A549 (cell line): Measurements from ENCODE around the gene ATP1B1. TPM values are rescaled to one million over a fixed set of nuclear protein-coding genes. Genes with fewer than 3 reads are reported as not detected.
A peak's percentile ranks its signal among the peaks of the same experiment; 100 is the strongest.

Source experiments
- ATAC-seq, 2 experiments: fragments of 200-7000 bp in 1 of 2; fragments of >200 bp in 1 of 2; cut with Nextera tagmentation in 1 of 2; cut with Tn5 transposase in 1 of 2; 3 replicates each; pipeline versions ENCODE4 v1.8.0 to v1.9.1; 2018 to 2020; ENCODE audit warnings: mild to moderate bottlenecking in 1 of 2, moderate library complexity in 1 of 2
- CTCF ChIA-PET: fragments of 300-600 bp; sonication (Branson Sonifier 250); formaldehyde crosslinking; extraction: SDS; loops from one replicate; lab custom pipeline; 2021; ENCODE audit warnings: antibody characterized with exemption, inconsistent platforms; lab: Yijun Ruan, JAX
- POLR2A ChIA-PET: fragments of 350-600 bp; formaldehyde crosslinking; extraction: SDS; loops from one replicate; lab custom pipeline; 2021; ENCODE audit warnings: antibody characterized with exemption, inconsistent platforms; lab: Yijun Ruan, JAX
- DNase-seq, 2 experiments: peaks; one replicate each; pipeline versions ENCODE4 v3.0.0 to v3.0.0-alpha.2; 2011 to 2016; ENCODE audit warnings: low read depth in 1 of 2, low spot score in 1 of 2
- FAIRE-seq: peaks from 2 replicates; lab custom pipeline; 2011; peaks lifted over from hg19 to GRCh38; lab: Jason Lieb, UNC
- H3K27ac ChIP-seq, 2 experiments: fragments of >200 bp; sonication (Bioruptor Twin); formaldehyde crosslinking; 3 replicates each; pipeline ENCODE4 v1.5.1; 2016 to 2017
- H3K4me1 ChIP-seq: fragments of >200 bp; sonication (Bioruptor Twin); formaldehyde crosslinking; 3 replicates; pipeline ENCODE4 v1.6.1; 2016
- H3K4me2 ChIP-seq: fragments of >200 bp; sonication (Bioruptor Twin); formaldehyde crosslinking; 3 replicates; pipeline ENCODE4 v1.6.1; 2016
- H3K4me3 ChIP-seq: fragments of >200 bp; sonication (Bioruptor Twin); formaldehyde crosslinking; 3 replicates; pipeline ENCODE4 v1.5.1; 2016
- H3K9me3 ChIP-seq: fragments of >200 bp; sonication (Bioruptor Twin); formaldehyde crosslinking; 3 replicates; pipeline ENCODE4 v1.6.1; 2016
- CBX8 ChIP-seq: fragments of 200-600 bp; sonication (generic); IDR thresholded peaks from 2 replicates; pipeline ENCODE4 v1.6.1; 2016
- CEBPB ChIP-seq, 2 experiments: fragments of >200 bp in 1 of 2; sonication (Bioruptor Twin) in 1 of 2; formaldehyde crosslinking in 1 of 2; IDR thresholded peaks; 2 replicates each; pipeline ENCODE4 v1.6.1; 2012 to 2016
- CHD4 ChIP-seq: fragments of 200-600 bp; sonication (generic); IDR thresholded peaks from 2 replicates; pipeline ENCODE4 v1.6.1; 2016; ENCODE audit warnings: antibody characterized with exemption, mild to moderate bottlenecking, borderline replicate concordance
- EHF ChIP-seq: fragments of 250-450 bp; sonication (Bioruptor Pico); IDR thresholded peaks from 2 replicates; pipeline ENCODE4 v1.5.0; 2020; ENCODE audit warnings: mild to moderate bottlenecking
- EP300 ChIP-seq, 2 experiments: fragments of >200 bp; sonication (Bioruptor Twin); formaldehyde crosslinking; IDR thresholded peaks; 2 replicates in 1 of 2; 3 replicates in 1 of 2; pipeline ENCODE4 v1.6.1; 2016 to 2017
- ESRRA ChIP-seq: fragments of 150-350 bp; IDR thresholded peaks from 2 replicates; pipeline ENCODE4 v1.6.1; 2014; ENCODE audit warnings: mild to moderate bottlenecking, low read length, borderline replicate concordance
- FOSL2 ChIP-seq, 2 experiments: fragments of 450-650 bp in 1 of 2; fragments of >200 bp in 1 of 2; sonication (Bioruptor Twin) in 1 of 2; formaldehyde crosslinking; IDR thresholded peaks; 2 replicates each; pipeline versions ENCODE4 v1.5.0 to v1.6.1; 2016 to 2020; ENCODE audit warnings: mild to moderate bottlenecking in 1 of 2, moderate library complexity in 1 of 2
- GATA3 ChIP-seq: IDR thresholded peaks from 2 replicates; pipeline ENCODE4 v1.6.1; 2012; ENCODE audit warnings: borderline replicate concordance
- HDAC2 ChIP-seq: fragments of 200-600 bp; sonication (generic); IDR thresholded peaks from 2 replicates; pipeline ENCODE4 v1.6.1; 2016
- HOXB13 ChIP-seq: fragments of 250-450 bp; sonication (Bioruptor Pico); IDR thresholded peaks from 2 replicates; pipeline ENCODE4 v1.5.0; 2020; ENCODE audit warnings: low read depth, mild to moderate bottlenecking, moderate library complexity
- HOXB5 ChIP-seq: fragments of 250-450 bp; sonication (Bioruptor Pico); IDR thresholded peaks from 2 replicates; pipeline ENCODE4 v1.5.0; 2020; ENCODE audit warnings: mild to moderate bottlenecking, moderate library complexity
- JUN ChIP-seq, 2 experiments: fragments of >200 bp; sonication (Bioruptor Twin); formaldehyde crosslinking; IDR thresholded peaks; 2 replicates in 1 of 2; 3 replicates in 1 of 2; pipeline ENCODE4 v1.6.1; 2016 to 2017
- JUNB ChIP-seq: fragments of >200 bp; sonication (Bioruptor Twin); formaldehyde crosslinking; IDR thresholded peaks from 2 replicates; pipeline ENCODE4 v1.6.1; 2016
- RAD21 ChIP-seq, 2 experiments: fragments of >200 bp in 1 of 2; sonication (Bioruptor Twin) in 1 of 2; formaldehyde crosslinking in 1 of 2; IDR thresholded peaks in 1 of 2; conservative IDR thresholded peaks in 1 of 2; 2 replicates in 1 of 2; 3 replicates in 1 of 2; pipeline ENCODE4 v1.6.1; 2012 to 2018; ENCODE audit warnings: inconsistent platforms in 1 of 2
- RARB ChIP-seq: fragments of 250-450 bp; sonication (Bioruptor Pico); IDR thresholded peaks from 2 replicates; pipeline ENCODE4 v1.8.0; 2021; ENCODE audit warnings: mild to moderate bottlenecking, moderate library complexity
- REST ChIP-seq: fragments of 200-600 bp; sonication (generic); IDR thresholded peaks from 2 replicates; pipeline ENCODE4 v1.6.1; 2016; ENCODE audit warnings: antibody characterized with exemption, mild to moderate bottlenecking, moderate library complexity
- RFX5 ChIP-seq: fragments of 450-650 bp; IDR thresholded peaks from 2 replicates; pipeline ENCODE4 v1.7.1; 2014; ENCODE audit warnings: antibody characterized with exemption, mild to moderate bottlenecking, moderate library complexity
- SMC3 ChIP-seq: fragments of >200 bp; sonication (Bioruptor Twin); formaldehyde crosslinking; IDR thresholded peaks from 3 replicates; pipeline ENCODE4 v1.6.1; 2018; ENCODE audit warnings: inconsistent platforms
- SREBF2 ChIP-seq: fragments of 450-650 bp; IDR thresholded peaks from 2 replicates; pipeline ENCODE4 v1.6.1; 2014; ENCODE audit warnings: mild to moderate bottlenecking, moderate library complexity
- USF2 ChIP-seq: fragments of 450-650 bp; IDR thresholded peaks from 2 replicates; pipeline ENCODE4 v1.6.1; 2014; ENCODE audit warnings: antibody characterized with exemption
- ZSCAN20 ChIP-seq: fragments of 250-450 bp; sonication (Bioruptor Pico); IDR thresholded peaks from 2 replicates; pipeline ENCODE4 v1.8.0; 2022; ENCODE audit warnings: mild to moderate bottlenecking, moderate library complexity
- WGBS: methylation state at CpG from one replicate; pipeline ENCODE4 v1.1.6; 2017; ENCODE audit errors: missing lambda C conversion rate; 5-methylcytosine and 5-hydroxymethylcytosine counted together
- polyA plus RNA-seq, 4 experiments: library from polyadenylated mRNA; depleted of rRNA in 3 of 4; stranded (reverse); fragments of >200 nt; fragmentation: RNase III in 1 of 4; extraction: RNeasy Plus Mini Kit Qiagen cat#74134 plus additional on column Dnase treatment in 1 of 4; gene quantifications; 2 replicates in 3 of 4; 3 replicates in 1 of 4; pipeline ENCODE4 v1.2.3, GENCODE V29; 2011 to 2017
- TF ChIP-seq, protein P1 (sequence below): fragments of >200 bp; sonication (Bioruptor Twin); formaldehyde crosslinking; IDR thresholded peaks from 3 replicates; pipeline ENCODE4 v1.5.1; 2016
- TF ChIP-seq, protein P2 (sequence below): IDR thresholded peaks from 2 replicates; pipeline ENCODE4 v1.6.1; 2012
- TF ChIP-seq, protein P3 (sequence below): fragments of 250-450 bp; sonication (Bioruptor Pico); IDR thresholded peaks from 2 replicates; pipeline ENCODE4 v1.5.0; 2021; ENCODE audit warnings: mild to moderate bottlenecking, moderate library complexity, borderline replicate concordance
- TF ChIP-seq, protein P4 (sequence below): IDR thresholded peaks from 2 replicates; pipeline ENCODE4 v1.6.1; 2012

The ATP1B1 gene
- polyA plus RNA-seq, 2 of the 4 experiments (the other 2 are of a cell fraction), result 303 to 377 TPM

DNA sequence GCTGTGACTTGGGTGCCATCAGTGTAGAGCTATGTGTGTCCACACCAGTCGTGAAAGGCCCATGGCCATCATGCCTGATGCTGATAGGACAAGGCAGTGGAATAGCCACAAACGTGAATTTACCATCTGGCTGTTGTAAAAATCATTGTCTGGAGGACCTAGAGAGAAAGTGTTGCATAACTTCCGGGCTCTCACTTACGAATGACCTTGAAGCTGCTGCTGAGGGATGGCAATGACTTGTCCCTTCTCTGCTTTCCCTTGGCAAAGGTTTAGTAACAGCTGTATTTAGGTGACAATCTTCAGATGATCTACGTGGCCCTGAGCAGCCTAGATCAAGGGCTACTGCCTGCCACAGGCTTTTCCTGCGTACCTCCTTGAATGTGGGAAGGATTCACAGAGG, 5.8 kb downstream of the ATP1B1 start:
- peak overlapping the region; percentile 98 for H3K4me2 ChIP-seq
- DNase-seq (peak in 1 of 2 experiments; percentile 36), ATAC-seq (no peak), FAIRE-seq (no peak)
- no peaks in the 10 kb centered on the region for H3K9me3 ChIP-seq
- WGBS, result 21% methylated on average over 6 of the region's 6 CpGs
- peak overlapping the region; percentile 92; the same call in 2 of the 3 replicates for H3K4me3 ChIP-seq
- POLR2A ChIA-PET, result no interaction called here
- peaks cover 68% of the 10 kb centered on the region for H3K4me1 ChIP-seq
- peak; percentile 73 to 90 for TF ChIP-seq CEBPB (IDR thresholded peaks at IDR 0.05)
- TF ChIP-seq HDAC2, result no peak
- no peak for TF ChIP-seq JUNB
- TF ChIP-seq, protein P1, sequence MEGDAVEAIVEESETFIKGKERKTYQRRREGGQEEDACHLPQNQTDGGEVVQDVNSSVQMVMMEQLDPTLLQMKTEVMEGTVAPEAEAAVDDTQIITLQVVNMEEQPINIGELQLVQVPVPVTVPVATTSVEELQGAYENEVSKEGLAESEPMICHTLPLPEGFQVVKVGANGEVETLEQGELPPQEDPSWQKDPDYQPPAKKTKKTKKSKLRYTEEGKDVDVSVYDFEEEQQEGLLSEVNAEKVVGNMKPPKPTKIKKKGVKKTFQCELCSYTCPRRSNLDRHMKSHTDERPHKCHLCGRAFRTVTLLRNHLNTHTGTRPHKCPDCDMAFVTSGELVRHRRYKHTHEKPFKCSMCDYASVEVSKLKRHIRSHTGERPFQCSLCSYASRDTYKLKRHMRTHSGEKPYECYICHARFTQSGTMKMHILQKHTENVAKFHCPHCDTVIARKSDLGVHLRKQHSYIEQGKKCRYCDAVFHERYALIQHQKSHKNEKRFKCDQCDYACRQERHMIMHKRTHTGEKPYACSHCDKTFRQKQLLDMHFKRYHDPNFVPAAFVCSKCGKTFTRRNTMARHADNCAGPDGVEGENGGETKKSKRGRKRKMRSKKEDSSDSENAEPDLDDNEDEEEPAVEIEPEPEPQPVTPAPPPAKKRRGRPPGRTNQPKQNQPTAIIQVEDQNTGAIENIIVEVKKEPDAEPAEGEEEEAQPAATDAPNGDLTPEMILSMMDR, result no peak
- TF ChIP-seq USF2, result no peak
- no peak for TF ChIP-seq RARB (CRISPR knock-in tag)
- peak; percentile 8; the same call in 1 of the 2 replicates for TF ChIP-seq ESRRA
- TF ChIP-seq CHD4, result no peak
- H3K27ac ChIP-seq, result peak overlapping the region; percentile 96 to 98
- CTCF ChIA-PET, result interaction anchor here (1.8 to 3.7 kb wide), 4 partner anchors 21 to 673 kb away, joined by 4 to 20 read pairs (median 8); no protein-coding TSS in a partner anchor

GRCh38 chr1:169113613-169114119, 7.2 kb downstream of the ATP1B1 start:
- FAIRE-seq, result peak; percentile 77
- POLR2A ChIA-PET, result no interaction called here
- no peaks in the 10 kb centered on the region for H3K9me3 ChIP-seq
- TF ChIP-seq HOXB13 (CRISPR knock-in tag) (peak; percentile 77; the same call in 1 of the 2 replicates), EHF (CRISPR knock-in tag) (peak; percentile 52; the same call in 1 of the 2 replicates), FOSL2 (IDR thresholded peaks at IDR 0.05) (peak; percentile 83), FOSL2 (CRISPR knock-in tag; IDR thresholded peaks at IDR 0.05) (peak; percentile 95), CBX8 (no peak), REST (no peak), CEBPB (IDR thresholded peaks at IDR 0.05) (peak in 1 of 2 experiments; percentile 43; a peak in 1 of 4 replicates), ESRRA (peak; percentile 51; the same call in 1 of the 2 replicates), SREBF2 (no peak), EP300 (IDR thresholded peaks at IDR 0.05) (peak in 1 of 2 experiments; percentile 61; a peak in 1 of 5 replicates), HOXB5 (peak; percentile 71; the same call in 1 of the 2 replicates), JUNB (peak; percentile 85; the same call in 1 of the 2 replicates), ZSCAN20 (CRISPR knock-in tag) (no peak), RFX5 (no peak), RAD21 (conservative IDR thresholded peaks at IDR 0.05 in 1 of 2, IDR thresholded peaks at IDR 0.05 in 1 of 2) (peak; percentile 25 to 36; a peak in 3 of 5 replicates), GATA3 (peak; percentile 75; the same call in 1 of the 2 replicates), RARB (CRISPR knock-in tag) (no peak), SMC3 (peak; percentile 47; the same call in 2 of the 3 replicates), JUN (IDR thresholded peaks at IDR 0.05) (peak; percentile 75 to 76; a peak in 3 of 5 replicates)
- TF ChIP-seq, protein P2, sequence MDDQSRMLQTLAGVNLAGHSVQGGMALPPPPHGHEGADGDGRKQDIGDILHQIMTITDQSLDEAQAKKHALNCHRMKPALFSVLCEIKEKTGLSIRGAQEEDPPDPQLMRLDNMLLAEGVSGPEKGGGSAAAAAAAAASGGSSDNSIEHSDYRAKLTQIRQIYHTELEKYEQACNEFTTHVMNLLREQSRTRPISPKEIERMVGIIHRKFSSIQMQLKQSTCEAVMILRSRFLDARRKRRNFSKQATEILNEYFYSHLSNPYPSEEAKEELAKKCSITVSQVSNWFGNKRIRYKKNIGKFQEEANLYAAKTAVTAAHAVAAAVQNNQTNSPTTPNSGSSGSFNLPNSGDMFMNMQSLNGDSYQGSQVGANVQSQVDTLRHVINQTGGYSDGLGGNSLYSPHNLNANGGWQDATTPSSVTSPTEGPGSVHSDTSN, result peak; percentile 54; the same call in 1 of the 2 replicates
- TF ChIP-seq, protein P3, sequence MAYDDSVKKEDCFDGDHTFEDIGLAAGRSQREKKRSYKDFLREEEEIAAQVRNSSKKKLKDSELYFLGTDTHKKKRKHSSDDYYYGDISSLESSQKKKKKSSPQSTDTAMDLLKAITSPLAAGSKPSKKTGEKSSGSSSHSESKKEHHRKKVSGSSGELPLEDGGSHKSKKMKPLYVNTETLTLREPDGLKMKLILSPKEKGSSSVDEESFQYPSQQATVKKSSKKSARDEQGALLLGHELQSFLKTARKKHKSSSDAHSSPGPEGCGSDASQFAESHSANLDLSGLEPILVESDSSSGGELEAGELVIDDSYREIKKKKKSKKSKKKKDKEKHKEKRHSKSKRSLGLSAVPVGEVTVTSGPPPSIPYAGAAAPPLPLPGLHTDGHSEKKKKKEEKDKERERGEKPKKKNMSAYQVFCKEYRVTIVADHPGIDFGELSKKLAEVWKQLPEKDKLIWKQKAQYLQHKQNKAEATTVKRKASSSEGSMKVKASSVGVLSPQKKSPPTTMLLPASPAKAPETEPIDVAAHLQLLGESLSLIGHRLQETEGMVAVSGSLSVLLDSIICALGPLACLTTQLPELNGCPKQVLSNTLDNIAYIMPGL (CRISPR knock-in tag), result no peak
- TF ChIP-seq, protein P4, sequence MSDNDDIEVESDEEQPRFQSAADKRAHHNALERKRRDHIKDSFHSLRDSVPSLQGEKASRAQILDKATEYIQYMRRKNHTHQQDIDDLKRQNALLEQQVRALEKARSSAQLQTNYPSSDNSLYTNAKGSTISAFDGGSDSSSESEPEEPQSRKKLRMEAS, result peak; percentile 79
- TF ChIP-seq, all 56 proteins: peak for 14
- ATAC-seq (peak; percentile 58 to 69), DNase-seq (peak; percentile 83 to 91)
- peaks cover 82% of the 10 kb centered on the region for H3K4me1 ChIP-seq
- H3K27ac ChIP-seq, result peak overlapping the region; percentile 96 to 98
- 11% methylated on average over 4 of the region's 4 CpGs for WGBS
- H3K4me3 ChIP-seq, result peak overlapping the region; percentile 3; the same call in 2 of the 3 replicates
- peak overlapping the region; percentile 98 for H3K4me2 ChIP-seq
- CTCF ChIA-PET, result no interaction called here
